ENCODE data around the gene SPOCK1. TPM values are rescaled to one million over a fixed set of nuclear protein-coding genes. Genes with fewer than 3 reads are reported as not detected.

Gene SPOCK1
- total and polyA plus RNA-seq, 2 of the 4 experiments (the other 2 are of a cell fraction): 5.0 to 20.3 TPM

DNA sequence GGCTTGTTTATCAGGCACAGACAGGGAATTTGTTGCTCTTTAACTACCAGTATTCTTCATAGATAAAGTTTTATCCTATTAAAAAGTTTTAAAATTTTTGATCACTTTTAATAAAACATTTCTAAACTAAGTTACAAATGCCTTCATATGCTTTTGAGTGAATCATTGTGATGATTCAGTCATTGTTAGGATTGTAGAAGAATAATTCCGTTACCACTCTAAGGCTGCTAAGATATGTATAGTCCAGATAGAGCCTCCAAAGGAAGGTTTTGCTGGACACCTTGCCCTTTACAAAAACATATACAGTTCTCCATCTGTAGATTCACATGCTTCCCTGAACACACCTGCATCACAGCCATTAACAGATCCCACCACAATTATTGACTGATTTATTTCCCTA, 233.7 kb downstream of the SPOCK1 start:
- CTCF ChIA-PET: no interaction called here
- no peak for ATAC-seq (ENCODE audit: low read depth)
- H3K4me2 ChIP-seq (ENCODE audit: low read depth, low read length): no peak overlapping the region

More for the DNA sequence above, 233.7 kb downstream of the SPOCK1 start:
- TF ChIP-seq RAD21 (IDR thresholded peaks at IDR 0.05; ENCODE audit: low read length): no peak
- Histone ChIP-seq H4K20me1 (ENCODE audit: insufficient read depth, low read length) (no peaks in the 10 kb centered on the region), H3K4ac (ENCODE audit: low read depth, low read length) (no peak overlapping the region), H3K27ac (ENCODE audit: insufficient read depth, low read length) (no peak overlapping the region), H2BK120ac (ENCODE audit: low read depth, low read length) (no peak overlapping the region), H3K14ac (replicated peaks; ENCODE audit: low read depth, low read length) (no peak overlapping the region), H3K23ac (ENCODE audit: low read depth, low read length) (no peak overlapping the region), H3K79me1 (ENCODE audit: low read depth in 1 of 2, low read length in 2 of 2) (no peaks in the 10 kb centered on the region), H3K18ac (ENCODE audit: low read depth, low read length) (no peak overlapping the region), H3K9me3 (ENCODE audit: control insufficient read depth, insufficient read depth, low read length) (no peaks in the 10 kb centered on the region), H3K4me3 (ENCODE audit: insufficient read depth, low read depth, low read length) (no peak overlapping the region), H2AK9ac (replicated peaks; ENCODE audit: low read depth, low read length, poor library complexity) (no peak overlapping the region), H3K9me1 (ENCODE audit: insufficient read depth, low read length) (no peaks in the 10 kb centered on the region), H3K36me3 (ENCODE audit: control insufficient read depth, insufficient read depth, low read length) (no peaks in the 10 kb centered on the region), H2BK20ac (ENCODE audit: low read depth, low read length) (no peak overlapping the region), H3K9ac (ENCODE audit: low read depth, low read length) (no peak overlapping the region), H4K91ac (ENCODE audit: insufficient read depth, low read depth, low read length) (no peak overlapping the region), H2BK15ac (ENCODE audit: low read depth, low read length) (no peak overlapping the region), H3K56ac (ENCODE audit: extremely low read depth, insufficient read depth, low read length) (no peak overlapping the region), H4K5ac (ENCODE audit: low read depth, low read length) (no peak overlapping the region), H2BK5ac (ENCODE audit: low read depth, low read length, poor library complexity, severe bottlenecking) (no peak overlapping the region), H3K27me3 (ENCODE audit: control insufficient read depth, insufficient read depth, low read length) (no peaks in the 10 kb centered on the region), H2AFZ (replicated peaks; ENCODE audit: low read length, poor library complexity) (no peak overlapping the region), H4K8ac (ENCODE audit: low read depth in 2 of 2, low read length in 2 of 2) (no peak overlapping the region), H3K4me1 (ENCODE audit: control insufficient read depth, insufficient read depth, low read length) (no peaks in the 10 kb centered on the region; the same call in 1 of the 2 replicates), H2AK5ac (ENCODE audit: low read depth, low read length) (no peak overlapping the region)
- no CpG with 5 or more reads among the region's 1 CpG for WGBS, 2 experiments (ENCODE audit: extremely low coverage in 2 of 2, insufficient read length in 1 of 2)
- POLR2A ChIA-PET (ENCODE audit: unreplicated experiment): no interaction called here
- intact Hi-C loops (cut with micrococcal nuclease): no loop called here
- DNase-seq: peak; percentile 17
- BruUV-seq (replicated peaks): no TSS peak
- in situ Hi-C loops (cut with MboI; ENCODE audit: low sequenced_read_pairs): no loop called here
- dilution Hi-C loops (cut with HindIII; ENCODE audit: low sequenced_read_pairs, unreplicated experiment): no loop called here

Data from IMR-90 (cell line).